ENCODE data around the gene EFCAB6.

DNA sequence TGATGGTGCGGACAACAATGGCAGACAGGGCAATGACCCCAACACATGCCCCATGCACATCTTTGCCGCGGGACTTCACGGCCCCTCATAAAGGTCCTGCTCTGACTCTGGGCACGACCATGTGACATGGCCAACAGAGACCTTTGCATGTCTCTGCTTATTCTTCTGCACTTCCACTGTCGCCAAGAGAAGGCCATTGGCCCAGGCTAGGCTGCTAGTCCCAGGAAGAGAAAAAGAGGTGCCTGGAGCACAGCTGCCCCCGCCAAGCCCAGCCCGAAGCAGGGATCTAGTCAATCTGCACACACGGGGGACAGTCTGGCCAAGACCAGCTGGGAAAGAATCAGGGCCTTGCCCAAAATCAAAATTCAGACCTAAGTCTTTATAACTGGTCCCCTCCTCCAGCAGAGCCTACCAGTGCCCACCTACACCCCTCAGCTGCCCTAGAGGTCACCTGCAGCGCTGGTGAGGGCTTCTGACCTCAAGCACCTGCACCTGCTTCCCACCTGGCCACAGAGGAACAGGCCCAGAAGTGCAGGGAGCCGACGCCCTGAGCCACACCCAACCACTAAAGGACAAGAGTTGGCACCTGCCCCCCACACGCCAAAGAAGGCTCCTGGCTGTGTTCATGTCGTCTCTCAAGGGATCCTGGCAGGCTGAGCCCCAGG lies 42.1 kb upstream of the EFCAB6 start:
- TF ChIP-seq, protein P1, sequence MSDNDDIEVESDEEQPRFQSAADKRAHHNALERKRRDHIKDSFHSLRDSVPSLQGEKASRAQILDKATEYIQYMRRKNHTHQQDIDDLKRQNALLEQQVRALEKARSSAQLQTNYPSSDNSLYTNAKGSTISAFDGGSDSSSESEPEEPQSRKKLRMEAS (IDR thresholded peaks at IDR 0.05), result no peak
- TF ChIP-seq TAF1 (conservative IDR thresholded peaks at IDR 0.05), result no peak
- TF ChIP-seq, protein P2, sequence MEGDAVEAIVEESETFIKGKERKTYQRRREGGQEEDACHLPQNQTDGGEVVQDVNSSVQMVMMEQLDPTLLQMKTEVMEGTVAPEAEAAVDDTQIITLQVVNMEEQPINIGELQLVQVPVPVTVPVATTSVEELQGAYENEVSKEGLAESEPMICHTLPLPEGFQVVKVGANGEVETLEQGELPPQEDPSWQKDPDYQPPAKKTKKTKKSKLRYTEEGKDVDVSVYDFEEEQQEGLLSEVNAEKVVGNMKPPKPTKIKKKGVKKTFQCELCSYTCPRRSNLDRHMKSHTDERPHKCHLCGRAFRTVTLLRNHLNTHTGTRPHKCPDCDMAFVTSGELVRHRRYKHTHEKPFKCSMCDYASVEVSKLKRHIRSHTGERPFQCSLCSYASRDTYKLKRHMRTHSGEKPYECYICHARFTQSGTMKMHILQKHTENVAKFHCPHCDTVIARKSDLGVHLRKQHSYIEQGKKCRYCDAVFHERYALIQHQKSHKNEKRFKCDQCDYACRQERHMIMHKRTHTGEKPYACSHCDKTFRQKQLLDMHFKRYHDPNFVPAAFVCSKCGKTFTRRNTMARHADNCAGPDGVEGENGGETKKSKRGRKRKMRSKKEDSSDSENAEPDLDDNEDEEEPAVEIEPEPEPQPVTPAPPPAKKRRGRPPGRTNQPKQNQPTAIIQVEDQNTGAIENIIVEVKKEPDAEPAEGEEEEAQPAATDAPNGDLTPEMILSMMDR (IDR thresholded peaks at IDR 0.05; ENCODE audit: low read depth, low read length, missing input control), result no peak
- no peak for TF ChIP-seq FOXA1 (IDR thresholded peaks at IDR 0.05)
- no peak for TF ChIP-seq GABPA (IDR thresholded peaks at IDR 0.05 in 1 of 2, conservative IDR thresholded peaks at IDR 0.05 in 1 of 2)
- no peak for TF ChIP-seq YY1 (IDR thresholded peaks at IDR 0.05)
- TF ChIP-seq, protein P3, sequence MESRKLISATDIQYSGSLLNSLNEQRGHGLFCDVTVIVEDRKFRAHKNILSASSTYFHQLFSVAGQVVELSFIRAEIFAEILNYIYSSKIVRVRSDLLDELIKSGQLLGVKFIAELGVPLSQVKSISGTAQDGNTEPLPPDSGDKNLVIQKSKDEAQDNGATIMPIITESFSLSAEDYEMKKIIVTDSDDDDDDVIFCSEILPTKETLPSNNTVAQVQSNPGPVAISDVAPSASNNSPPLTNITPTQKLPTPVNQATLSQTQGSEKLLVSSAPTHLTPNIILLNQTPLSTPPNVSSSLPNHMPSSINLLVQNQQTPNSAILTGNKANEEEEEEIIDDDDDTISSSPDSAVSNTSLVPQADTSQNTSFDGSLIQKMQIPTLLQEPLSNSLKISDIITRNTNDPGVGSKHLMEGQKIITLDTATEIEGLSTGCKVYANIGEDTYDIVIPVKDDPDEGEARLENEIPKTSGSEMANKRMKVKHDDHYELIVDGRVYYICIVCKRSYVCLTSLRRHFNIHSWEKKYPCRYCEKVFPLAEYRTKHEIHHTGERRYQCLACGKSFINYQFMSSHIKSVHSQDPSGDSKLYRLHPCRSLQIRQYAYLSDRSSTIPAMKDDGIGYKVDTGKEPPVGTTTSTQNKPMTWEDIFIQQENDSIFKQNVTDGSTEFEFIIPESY (IDR thresholded peaks at IDR 0.05), result no peak
- TF ChIP-seq SP1 (IDR thresholded peaks at IDR 0.05), result no peak
- TF ChIP-seq, protein P4, sequence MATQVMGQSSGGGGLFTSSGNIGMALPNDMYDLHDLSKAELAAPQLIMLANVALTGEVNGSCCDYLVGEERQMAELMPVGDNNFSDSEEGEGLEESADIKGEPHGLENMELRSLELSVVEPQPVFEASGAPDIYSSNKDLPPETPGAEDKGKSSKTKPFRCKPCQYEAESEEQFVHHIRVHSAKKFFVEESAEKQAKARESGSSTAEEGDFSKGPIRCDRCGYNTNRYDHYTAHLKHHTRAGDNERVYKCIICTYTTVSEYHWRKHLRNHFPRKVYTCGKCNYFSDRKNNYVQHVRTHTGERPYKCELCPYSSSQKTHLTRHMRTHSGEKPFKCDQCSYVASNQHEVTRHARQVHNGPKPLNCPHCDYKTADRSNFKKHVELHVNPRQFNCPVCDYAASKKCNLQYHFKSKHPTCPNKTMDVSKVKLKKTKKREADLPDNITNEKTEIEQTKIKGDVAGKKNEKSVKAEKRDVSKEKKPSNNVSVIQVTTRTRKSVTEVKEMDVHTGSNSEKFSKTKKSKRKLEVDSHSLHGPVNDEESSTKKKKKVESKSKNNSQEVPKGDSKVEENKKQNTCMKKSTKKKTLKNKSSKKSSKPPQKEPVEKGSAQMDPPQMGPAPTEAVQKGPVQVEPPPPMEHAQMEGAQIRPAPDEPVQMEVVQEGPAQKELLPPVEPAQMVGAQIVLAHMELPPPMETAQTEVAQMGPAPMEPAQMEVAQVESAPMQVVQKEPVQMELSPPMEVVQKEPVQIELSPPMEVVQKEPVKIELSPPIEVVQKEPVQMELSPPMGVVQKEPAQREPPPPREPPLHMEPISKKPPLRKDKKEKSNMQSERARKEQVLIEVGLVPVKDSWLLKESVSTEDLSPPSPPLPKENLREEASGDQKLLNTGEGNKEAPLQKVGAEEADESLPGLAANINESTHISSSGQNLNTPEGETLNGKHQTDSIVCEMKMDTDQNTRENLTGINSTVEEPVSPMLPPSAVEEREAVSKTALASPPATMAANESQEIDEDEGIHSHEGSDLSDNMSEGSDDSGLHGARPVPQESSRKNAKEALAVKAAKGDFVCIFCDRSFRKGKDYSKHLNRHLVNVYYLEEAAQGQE (IDR thresholded peaks at IDR 0.05), result no peak
- TF ChIP-seq RAD21 (IDR thresholded peaks at IDR 0.05), result no peak
- no peak for TF ChIP-seq NR2F2 (IDR thresholded peaks at IDR 0.05)
